Mesenchymal stem cell (in vitro differentiated cells and primary cell): Measurements from ENCODE around the gene LDLRAD2.
"Not testable (repeated sequence)": the region's sequence is repeated elsewhere in the genome, so short reads cannot be mapped to it uniquely, and the experiment has no call there.

Experiments used
- DNase-seq: peaks from one replicate; pipeline ENCODE4 v3.0.0-alpha.2; 2013
- H2AFZ ChIP-seq: one replicate; pipeline ENCODE4 v1.6.1; 2013; ENCODE audit warnings: low read depth, mild to moderate bottlenecking, control low read depth, inconsistent platforms, low read length, moderate library complexity
- H2AK5ac ChIP-seq: 2 replicates; pipeline ENCODE4 v1.6.1; 2013; ENCODE audit warnings: low read length, moderate library complexity, mild to moderate bottlenecking, inconsistent platforms; ENCODE audit not compliant: severe bottlenecking
- H2BK120ac ChIP-seq: one replicate; pipeline ENCODE4 v1.6.1; 2013; ENCODE audit warnings: low read depth, mild to moderate bottlenecking, inconsistent platforms, low read length, moderate library complexity
- H2BK12ac ChIP-seq, 2 experiments: one replicate each; pipeline ENCODE4 v1.6.1; 2013; ENCODE audit warnings: inconsistent platforms in 2 of 2, low read length in 2 of 2, mild to moderate bottlenecking in 2 of 2, moderate library complexity in 2 of 2, control low read depth in 1 of 2
- H2BK15ac ChIP-seq: one replicate; pipeline ENCODE4 v1.6.1; 2013; ENCODE audit warnings: mild to moderate bottlenecking, low read depth, inconsistent platforms; ENCODE audit not compliant: poor library complexity, severe bottlenecking
- H2BK5ac ChIP-seq: 2 replicates; pipeline ENCODE4 v1.6.1; 2013; ENCODE audit warnings: low read depth, mild to moderate bottlenecking, low read length, control low read depth, inconsistent platforms; ENCODE audit not compliant: poor library complexity, severe bottlenecking
- H3K14ac ChIP-seq, 2 experiments: one replicate each; pipeline ENCODE4 v1.6.1; 2013; ENCODE audit warnings: inconsistent platforms in 2 of 2, low read length in 2 of 2, control low read depth in 1 of 2, mild to moderate bottlenecking in 1 of 2, moderate library complexity in 1 of 2
- H3K18ac ChIP-seq, 2 experiments: one replicate each; pipeline ENCODE4 v1.6.1; 2013; ENCODE audit warnings: inconsistent platforms in 2 of 2, low read length in 2 of 2, control low read depth in 1 of 2, low read depth in 1 of 2, mild to moderate bottlenecking in 1 of 2
- H3K23ac ChIP-seq, 2 experiments: one replicate each; pipeline ENCODE4 v1.6.1; 2013; ENCODE audit warnings: inconsistent platforms in 2 of 2, low read length in 2 of 2, mild to moderate bottlenecking in 2 of 2, moderate library complexity in 2 of 2, control low read depth in 1 of 2
- H3K27ac ChIP-seq: 2 replicates; pipeline ENCODE4 v1.5.1; 2013; ENCODE audit warnings: mild to moderate bottlenecking, moderate library complexity, low read length, control low read depth, inconsistent platforms; ENCODE audit not compliant: poor library complexity, severe bottlenecking
- H3K27me3 ChIP-seq, 2 experiments: 2 replicates each; pipeline versions ENCODE4 v1.6.1 to v1.7.0; 2013; ENCODE audit warnings: low read length in 2 of 2, mild to moderate bottlenecking in 2 of 2, moderate library complexity in 2 of 2, control low read depth in 1 of 2, inconsistent platforms in 1 of 2; ENCODE audit not compliant: control insufficient read depth in 1 of 2, insufficient read depth in 1 of 2
- H3K36me3 ChIP-seq, 2 experiments: 2 replicates each; pipeline versions ENCODE4 v1.6.1 to v1.7.0; 2013; ENCODE audit warnings: low read length in 2 of 2, control low read depth in 1 of 2, inconsistent platforms in 1 of 2, low read depth in 1 of 2, mild to moderate bottlenecking in 1 of 2; ENCODE audit not compliant: insufficient read depth in 2 of 2, control insufficient read depth in 1 of 2
- H3K4ac ChIP-seq, 2 experiments: one replicate each; pipeline ENCODE4 v1.6.1; 2013; ENCODE audit warnings: inconsistent platforms in 2 of 2, low read length in 2 of 2, mild to moderate bottlenecking in 2 of 2, moderate library complexity in 2 of 2, control low read depth in 1 of 2, low read depth in 1 of 2
- H3K4me1 ChIP-seq: 2 replicates; pipeline ENCODE4 v1.6.1; 2013; ENCODE audit warnings: low read depth, low read length, control low read depth; ENCODE audit not compliant: control insufficient read depth, insufficient read depth
- H3K4me2 ChIP-seq: 2 replicates; pipeline ENCODE4 v1.6.1; 2013; ENCODE audit warnings: low read length, mild to moderate bottlenecking, inconsistent platforms; ENCODE audit not compliant: poor library complexity, severe bottlenecking
- H3K4me3 ChIP-seq, 2 experiments: 2 replicates each; pipeline versions ENCODE4 v1.5.1 to v1.7.0; 2013; ENCODE audit warnings: low read length in 2 of 2, mild to moderate bottlenecking in 2 of 2, control low read depth in 1 of 2, low read depth in 1 of 2; ENCODE audit not compliant: insufficient read depth in 1 of 2
- H3K79me1 ChIP-seq: replicated peaks from 2 replicates; pipeline ENCODE4 v1.6.1; 2013; ENCODE audit warnings: mild to moderate bottlenecking, control low read depth, low read length, inconsistent platforms; ENCODE audit not compliant: poor library complexity, severe bottlenecking
- H3K9ac ChIP-seq: 2 replicates; pipeline ENCODE4 v1.7.0; 2013; ENCODE audit warnings: mild to moderate bottlenecking, low read length, moderate library complexity
- H3K9me3 ChIP-seq: 2 replicates; pipeline ENCODE4 v1.7.0; 2013; ENCODE audit warnings: mild to moderate bottlenecking, low read length; ENCODE audit not compliant: control insufficient read depth
- H4K8ac ChIP-seq: one replicate; pipeline ENCODE4 v1.6.1; 2013; ENCODE audit warnings: inconsistent platforms, mild to moderate bottlenecking, low read length, moderate library complexity
- H4K91ac ChIP-seq: one replicate; pipeline ENCODE4 v1.6.1; 2013; ENCODE audit warnings: mild to moderate bottlenecking, low read length, inconsistent platforms
- WGBS: methylation state at CpG from one replicate; pipeline ENCODE4 v1.1.7; 2013; ENCODE audit warnings: mixed read lengths; 5-methylcytosine and 5-hydroxymethylcytosine counted together

The LDLRAD2 gene

DNA sequence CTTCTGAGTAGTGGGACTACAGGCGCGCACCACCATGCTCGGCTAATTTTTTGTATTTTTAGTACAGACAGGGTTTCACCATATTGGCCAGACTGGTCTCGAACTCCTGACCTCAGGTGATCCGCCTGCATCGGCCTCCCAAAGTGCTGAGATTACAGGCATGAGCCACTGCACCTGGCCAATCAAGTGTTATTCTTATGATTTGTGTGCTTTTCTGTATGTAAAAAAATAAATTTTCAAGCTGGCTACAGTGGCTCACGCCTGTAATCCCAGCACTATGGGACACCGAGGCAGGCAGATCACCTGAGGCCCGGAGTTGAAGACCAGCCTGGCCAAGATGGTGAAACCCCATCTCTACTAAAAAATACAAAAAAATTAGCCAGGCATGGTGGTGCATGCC lies 41.5 kb upstream of the LDLRAD2 start:
- H3K27me3 ChIP-seq, H2BK15ac ChIP-seq, H2AK5ac ChIP-seq, H3K14ac ChIP-seq, H3K4me1 ChIP-seq, H3K23ac ChIP-seq, H2BK12ac ChIP-seq, H3K4me2 ChIP-seq, H3K4me3 ChIP-seq, H2AFZ ChIP-seq, H4K8ac ChIP-seq, H3K18ac ChIP-seq, H3K4ac ChIP-seq, H2BK5ac ChIP-seq, H3K9ac ChIP-seq, H2BK120ac ChIP-seq, DNase-seq, H3K27ac ChIP-seq, H4K91ac ChIP-seq, H3K9me3 ChIP-seq, H3K79me1 ChIP-seq: not testable (repeated sequence)
- WGBS = 97% methylated on average over 9 of the region's 9 CpGs
- H3K36me3 ChIP-seq = peaks cover 4 to 11% of the 10 kb centered on the region in 2 experiments

DNA sequence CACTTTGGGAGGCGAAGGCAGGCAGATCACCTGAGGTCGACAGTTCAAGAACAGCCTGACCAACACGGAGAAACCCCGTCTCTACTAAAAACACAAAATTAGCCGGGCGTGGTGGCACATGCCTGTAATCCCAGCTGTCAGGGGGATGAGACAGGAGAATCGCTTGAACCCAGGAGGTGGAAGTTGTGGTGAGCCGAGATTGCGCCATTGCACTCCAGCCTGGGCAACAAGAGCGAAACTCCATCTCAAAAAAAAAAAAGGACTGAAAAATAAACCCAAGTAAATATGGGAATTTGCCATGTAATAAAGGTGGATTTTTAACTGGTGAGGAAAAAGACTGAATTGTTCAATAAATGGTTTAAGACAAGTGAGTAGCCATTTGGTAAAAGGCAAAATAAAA lies 40.4 kb upstream of the LDLRAD2 start:
- H3K27ac ChIP-seq, DNase-seq, H3K4me1 ChIP-seq, H3K9ac ChIP-seq, H3K4ac ChIP-seq, H4K91ac ChIP-seq, H3K14ac ChIP-seq, H4K8ac ChIP-seq, H3K4me3 ChIP-seq, H2BK120ac ChIP-seq, H3K27me3 ChIP-seq, H3K18ac ChIP-seq, H2AFZ ChIP-seq, H2BK5ac ChIP-seq, H3K79me1 ChIP-seq, H3K23ac ChIP-seq, H2BK12ac ChIP-seq, H3K4me2 ChIP-seq, H2BK15ac ChIP-seq, H2AK5ac ChIP-seq, H3K9me3 ChIP-seq, H3K36me3 ChIP-seq: not testable (repeated sequence)
- no CpG with 5 or more reads among the region's 10 CpGs for WGBS

DNA sequence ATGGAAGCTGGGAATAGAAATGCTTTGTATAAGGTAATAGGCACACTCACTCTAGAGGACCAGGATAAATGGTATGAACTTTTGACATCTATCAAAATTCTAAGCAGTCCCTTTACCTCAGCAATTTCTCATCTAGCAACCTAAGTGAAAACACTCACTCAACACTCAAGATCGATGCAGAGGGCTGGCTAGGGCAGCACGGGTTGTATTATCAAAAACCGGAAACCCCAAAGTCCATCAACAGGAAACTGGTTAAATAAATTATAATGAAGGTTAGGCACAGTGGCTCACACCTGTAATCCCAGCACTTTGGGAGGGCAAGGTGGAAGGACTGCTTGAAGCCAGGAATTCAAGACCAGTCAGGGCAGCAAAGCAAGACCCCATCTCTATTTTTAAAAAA lies 38.5 kb upstream of the LDLRAD2 start:
- H2BK120ac ChIP-seq = no peak overlapping the region
- no peaks in the 10 kb centered on the region for H3K27me3 ChIP-seq
- WGBS = 70% methylated on average over 2 of the region's 3 CpGs
- peaks cover 4 to 8% of the 10 kb centered on the region in 2 experiments for H3K36me3 ChIP-seq
- H3K79me1 ChIP-seq = no peaks in the 10 kb centered on the region
- H2AFZ ChIP-seq = no peak overlapping the region
- no peak overlapping the region for H3K4me3 ChIP-seq
- no peak overlapping the region for H3K4me2 ChIP-seq
- no peak overlapping the region for H2BK15ac ChIP-seq
- H3K27ac ChIP-seq = no peak overlapping the region
- no peak overlapping the region for H2BK12ac ChIP-seq
- no peak overlapping the region for H3K18ac ChIP-seq
- H3K4ac ChIP-seq = no peak overlapping the region
- H3K23ac ChIP-seq = no peak overlapping the region
- H3K9ac ChIP-seq = no peak overlapping the region
- H2BK5ac ChIP-seq = no peak overlapping the region
- no peak overlapping the region for H4K8ac ChIP-seq
- H3K4me1 ChIP-seq = peaks cover 7% of the 10 kb centered on the region
- H4K91ac ChIP-seq = no peak overlapping the region
- DNase-seq = no peak
- H2AK5ac ChIP-seq = no peak overlapping the region
- H3K14ac ChIP-seq = no peak overlapping the region
- no peaks in the 10 kb centered on the region for H3K9me3 ChIP-seq

DNA sequence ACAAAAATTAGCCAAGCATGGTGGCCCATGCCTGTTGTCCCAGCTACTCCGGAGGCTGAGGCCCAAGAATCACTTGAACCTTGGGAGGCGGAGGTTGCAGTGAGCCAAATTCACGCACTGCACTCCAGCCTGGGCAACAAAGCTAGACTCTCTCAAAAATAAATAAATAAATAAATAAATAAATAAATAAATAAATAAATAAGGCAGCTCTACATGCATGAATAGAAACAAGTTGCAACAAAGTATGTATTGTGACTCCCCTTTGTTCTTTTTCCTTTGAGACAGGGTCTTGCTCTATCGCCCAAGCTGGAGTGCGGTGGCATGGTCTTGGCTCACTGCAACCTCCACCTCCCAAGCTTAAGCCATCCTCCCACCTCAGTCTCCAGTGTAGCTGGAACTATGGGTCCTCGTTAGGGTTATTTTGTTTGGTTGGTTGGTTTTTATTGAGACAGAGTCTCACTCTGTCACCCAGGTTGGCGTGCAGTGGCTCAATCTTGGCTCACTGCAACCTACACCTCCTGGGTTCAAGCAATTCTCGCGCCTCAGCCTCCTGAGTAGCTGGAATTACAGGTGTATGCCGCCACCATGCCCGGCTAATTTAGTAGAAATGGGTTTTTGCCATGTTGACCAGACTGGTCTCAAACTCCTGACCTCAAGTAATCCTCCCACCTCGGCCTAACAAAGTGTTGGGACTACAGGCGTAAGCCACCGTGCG lies 37.1 kb upstream of the LDLRAD2 start:
- Histone ChIP-seq H3K9ac (no peak overlapping the region), H3K4me3 (no peak overlapping the region), H3K9me3 (no peaks in the 10 kb centered on the region), H3K4me2 (no peak overlapping the region), H3K14ac (no peak overlapping the region), H2BK12ac (no peak overlapping the region), H3K18ac (no peak overlapping the region), H3K27me3 (no peaks in the 10 kb centered on the region), H3K27ac (no peak overlapping the region), H2AK5ac (no peak overlapping the region), H4K8ac (no peak overlapping the region), H3K4ac (no peak overlapping the region), H3K79me1 (no peaks in the 10 kb centered on the region), H3K36me3 (peaks cover 0 to 4% of the 10 kb centered on the region in 2 experiments), H3K4me1 (peaks cover 7% of the 10 kb centered on the region), H4K91ac (no peak overlapping the region), H2BK5ac (no peak overlapping the region), H2BK15ac (no peak overlapping the region), H2BK120ac (no peak overlapping the region), H2AFZ (no peak overlapping the region), H3K23ac (no peak overlapping the region)
- no peak for DNase-seq
- WGBS = 94% methylated on average over 12 of the region's 15 CpGs
